ENCODE results near the gene LRP1B. TPM values are rescaled to one million over a fixed set of nuclear protein-coding genes. Genes with fewer than 3 reads are reported as not detected.

The LRP1B gene
- total and polyA plus RNA-seq, 2 of the 8 experiments (the other 6 are each of a cell fraction or from before 2014, with no cell fraction given): 0.03 TPM; not detected in 1

GRCh38 chr2:141699573-141699972, 431.2 kb downstream of the LRP1B start (continued):
- TF ChIP-seq CHD7 (IDR thresholded peaks at IDR 0.05; ENCODE audit: insufficient replicate concordance, low read length) (no peak), CHD2 (IDR thresholded peaks at IDR 0.05; ENCODE audit: low read length) (no peak), TAF7 (optimal IDR thresholded peaks at IDR 0.05; ENCODE audit: borderline replicate concordance, low read depth, low read length) (no peak), GABPA (IDR thresholded peaks at IDR 0.05; ENCODE audit: borderline replicate concordance, insufficient read depth, low read length) (no peak), POLR2A (IDR thresholded peaks at IDR 0.05; ENCODE audit: control extremely low read depth in 1 of 2, low read depth in 2 of 2, low read length in 2 of 2) (no peak), CTCF (IDR thresholded peaks at IDR 0.05; ENCODE audit: control extremely low read depth in 1 of 3, insufficient read depth in 1 of 3, low read depth in 1 of 3, low read length in 3 of 3) (no peak), JUN (IDR thresholded peaks at IDR 0.05; ENCODE audit: low read depth, low read length) (no peak), HDAC6 (IDR thresholded peaks at IDR 0.05; ENCODE audit: low read depth, low read length) (no peak), KDM5A (IDR thresholded peaks at IDR 0.05; ENCODE audit: low read length) (no peak)

Data from H1 (cell line).